Ishikawa (cell line): ENCODE data around the gene MDFI.

Source experiments
- CREB1 ChIP-seq: IDR thresholded peaks from 2 replicates; pipeline ENCODE4 v1.6.1; 2012; ENCODE audit warnings: low read depth
- EP300 ChIP-seq: IDR thresholded peaks from 2 replicates; pipeline ENCODE4 v1.6.1; 2012; ENCODE audit warnings: borderline replicate concordance
- RAD21 ChIP-seq: IDR thresholded peaks from 2 replicates; pipeline ENCODE4 v1.6.1; 2012; ENCODE audit warnings: low read depth
- TEAD4 ChIP-seq: IDR thresholded peaks from 2 replicates; pipeline ENCODE4 v1.6.1; 2012
- YY1 ChIP-seq: IDR thresholded peaks from 2 replicates; pipeline ENCODE4 v1.6.1; 2012; ENCODE audit warnings: low read depth
- TF ChIP-seq, protein P1 (sequence below): IDR thresholded peaks from 2 replicates; pipeline ENCODE4 v1.6.1; 2012
- TF ChIP-seq, protein P2 (sequence below): IDR thresholded peaks from 2 replicates; pipeline ENCODE4 v1.6.1; 2012; ENCODE audit warnings: low read depth, mild to moderate bottlenecking

DNA sequence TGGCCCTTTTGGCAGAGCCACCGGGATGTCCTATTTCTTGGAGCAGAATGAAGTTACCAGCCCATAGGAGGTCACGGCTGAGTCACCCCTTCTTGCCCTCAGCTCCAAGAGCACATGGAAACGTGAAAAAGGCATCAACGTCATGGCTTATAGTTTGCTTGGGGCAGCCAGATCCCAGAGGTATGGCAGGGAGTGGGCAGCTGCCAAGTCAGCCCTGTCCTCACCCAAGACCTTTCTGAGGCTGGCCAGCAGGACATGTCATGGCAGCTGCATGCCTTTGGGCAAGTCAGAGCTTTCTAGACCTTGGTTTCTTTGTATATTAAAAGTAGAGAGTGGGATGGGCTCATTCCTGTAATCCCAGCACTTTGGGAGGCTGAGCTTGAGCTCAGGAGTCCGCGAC, 8.2 kb upstream of the MDFI start:
- TF ChIP-seq, protein P1, sequence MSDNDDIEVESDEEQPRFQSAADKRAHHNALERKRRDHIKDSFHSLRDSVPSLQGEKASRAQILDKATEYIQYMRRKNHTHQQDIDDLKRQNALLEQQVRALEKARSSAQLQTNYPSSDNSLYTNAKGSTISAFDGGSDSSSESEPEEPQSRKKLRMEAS, result no peak
- TF ChIP-seq TEAD4 (no peak), EP300 (no peak), CREB1 (no peak), YY1 (no peak), RAD21 (no peak)
- TF ChIP-seq, protein P2, sequence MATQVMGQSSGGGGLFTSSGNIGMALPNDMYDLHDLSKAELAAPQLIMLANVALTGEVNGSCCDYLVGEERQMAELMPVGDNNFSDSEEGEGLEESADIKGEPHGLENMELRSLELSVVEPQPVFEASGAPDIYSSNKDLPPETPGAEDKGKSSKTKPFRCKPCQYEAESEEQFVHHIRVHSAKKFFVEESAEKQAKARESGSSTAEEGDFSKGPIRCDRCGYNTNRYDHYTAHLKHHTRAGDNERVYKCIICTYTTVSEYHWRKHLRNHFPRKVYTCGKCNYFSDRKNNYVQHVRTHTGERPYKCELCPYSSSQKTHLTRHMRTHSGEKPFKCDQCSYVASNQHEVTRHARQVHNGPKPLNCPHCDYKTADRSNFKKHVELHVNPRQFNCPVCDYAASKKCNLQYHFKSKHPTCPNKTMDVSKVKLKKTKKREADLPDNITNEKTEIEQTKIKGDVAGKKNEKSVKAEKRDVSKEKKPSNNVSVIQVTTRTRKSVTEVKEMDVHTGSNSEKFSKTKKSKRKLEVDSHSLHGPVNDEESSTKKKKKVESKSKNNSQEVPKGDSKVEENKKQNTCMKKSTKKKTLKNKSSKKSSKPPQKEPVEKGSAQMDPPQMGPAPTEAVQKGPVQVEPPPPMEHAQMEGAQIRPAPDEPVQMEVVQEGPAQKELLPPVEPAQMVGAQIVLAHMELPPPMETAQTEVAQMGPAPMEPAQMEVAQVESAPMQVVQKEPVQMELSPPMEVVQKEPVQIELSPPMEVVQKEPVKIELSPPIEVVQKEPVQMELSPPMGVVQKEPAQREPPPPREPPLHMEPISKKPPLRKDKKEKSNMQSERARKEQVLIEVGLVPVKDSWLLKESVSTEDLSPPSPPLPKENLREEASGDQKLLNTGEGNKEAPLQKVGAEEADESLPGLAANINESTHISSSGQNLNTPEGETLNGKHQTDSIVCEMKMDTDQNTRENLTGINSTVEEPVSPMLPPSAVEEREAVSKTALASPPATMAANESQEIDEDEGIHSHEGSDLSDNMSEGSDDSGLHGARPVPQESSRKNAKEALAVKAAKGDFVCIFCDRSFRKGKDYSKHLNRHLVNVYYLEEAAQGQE, result no peak
